ENCODE measurements around the gene HIVEP3.

Gene HIVEP3

DNA sequence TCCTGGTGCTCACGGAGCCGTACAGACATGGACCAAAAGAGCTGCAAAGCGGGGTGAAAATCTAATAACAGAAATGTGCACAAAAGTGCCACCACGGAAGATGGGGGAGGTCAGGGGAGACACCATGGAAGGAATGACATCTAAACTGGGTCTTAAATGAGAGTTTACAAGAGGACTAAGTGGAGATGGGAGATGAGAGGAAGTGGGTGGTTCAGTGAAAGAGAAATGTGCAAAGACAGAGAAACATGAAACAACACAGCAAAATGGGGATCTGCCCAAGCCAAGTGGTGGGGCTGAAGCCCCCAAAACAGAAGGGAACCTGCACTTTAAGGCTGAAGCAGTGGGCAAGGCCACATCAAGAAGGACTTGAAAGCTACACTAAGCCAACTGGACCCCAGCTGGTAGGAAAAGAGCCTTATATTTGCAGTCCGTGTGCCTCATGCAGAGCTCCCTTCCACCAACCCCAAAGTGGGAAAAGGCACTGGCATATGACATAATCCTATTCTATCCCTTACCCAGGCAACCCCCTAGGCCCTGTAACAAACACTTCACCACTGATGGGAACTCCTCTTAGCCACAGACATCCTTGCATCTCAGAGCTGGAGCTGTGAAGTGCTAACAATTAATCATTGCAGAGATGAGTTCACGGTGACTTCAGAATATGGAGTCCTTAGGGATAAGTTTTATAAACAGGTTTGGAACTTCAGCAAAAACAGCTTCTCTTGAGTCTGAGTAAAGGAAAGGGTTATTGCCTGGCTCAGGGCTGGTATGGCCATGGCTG lies 235.7 kb downstream of the HIVEP3 start:
- DNase-seq (ENCODE audit: low read depth) = no peak

DNA sequence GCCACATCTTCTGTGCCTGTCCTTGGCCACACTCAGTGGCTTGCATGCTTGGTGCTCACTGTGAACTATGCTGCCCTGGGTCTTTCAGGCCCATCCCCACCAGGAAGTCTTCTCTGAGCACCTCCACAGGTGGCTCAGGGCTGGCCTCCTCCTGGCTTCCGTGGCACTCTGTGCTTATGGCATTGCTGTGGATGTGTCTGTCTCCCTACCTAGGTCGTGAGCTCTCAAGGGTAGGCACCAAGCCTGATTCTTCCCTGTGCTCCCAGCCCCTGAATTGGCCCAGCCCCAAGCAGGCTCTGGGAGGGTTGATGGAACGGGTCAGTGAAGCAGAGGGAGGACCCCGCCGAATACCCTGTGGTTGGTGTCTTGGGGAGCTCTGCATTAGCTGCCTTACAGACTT lies 236.6 kb downstream of the HIVEP3 start:
- DNase-seq (ENCODE audit: low read depth) = no peak

DNA sequence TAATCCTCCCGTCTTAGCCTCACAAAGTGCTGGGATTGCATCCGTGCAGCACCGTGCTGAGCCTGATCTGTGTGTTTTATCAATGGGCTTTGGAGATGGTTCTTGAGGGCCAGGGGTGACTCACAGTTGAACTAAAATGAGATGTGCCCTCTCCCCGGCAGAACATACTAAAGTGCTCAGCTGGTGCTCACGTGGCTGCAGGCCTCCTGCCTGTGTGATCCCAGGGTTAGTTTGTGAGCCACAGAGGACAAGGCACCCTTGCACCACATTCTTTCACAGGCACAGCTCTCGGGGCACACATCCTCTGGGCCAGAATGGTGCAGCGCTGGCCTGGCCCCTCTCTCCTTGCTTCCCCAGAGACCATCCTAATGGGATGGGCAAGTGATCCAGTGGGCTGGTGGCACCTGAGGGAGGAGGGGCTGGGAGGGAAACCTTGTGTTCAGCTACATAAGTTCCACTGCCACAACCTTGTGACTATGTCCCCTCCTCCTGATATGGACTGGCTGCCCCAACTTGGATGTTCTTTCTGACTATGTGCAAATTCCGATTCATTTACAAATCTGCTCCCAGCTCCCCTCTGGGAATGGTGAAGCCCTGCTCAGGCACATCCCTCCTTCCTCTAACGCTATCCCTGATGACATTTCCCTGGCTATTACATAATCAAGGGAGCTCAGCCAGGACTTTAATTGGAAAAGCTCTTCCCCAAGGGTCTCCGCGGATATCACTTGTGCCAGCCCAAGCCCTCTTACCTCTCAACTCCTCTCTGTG lies 237.2 kb downstream of the HIVEP3 start:
- DNase-seq (ENCODE audit: low read depth) = no peak

DNA sequence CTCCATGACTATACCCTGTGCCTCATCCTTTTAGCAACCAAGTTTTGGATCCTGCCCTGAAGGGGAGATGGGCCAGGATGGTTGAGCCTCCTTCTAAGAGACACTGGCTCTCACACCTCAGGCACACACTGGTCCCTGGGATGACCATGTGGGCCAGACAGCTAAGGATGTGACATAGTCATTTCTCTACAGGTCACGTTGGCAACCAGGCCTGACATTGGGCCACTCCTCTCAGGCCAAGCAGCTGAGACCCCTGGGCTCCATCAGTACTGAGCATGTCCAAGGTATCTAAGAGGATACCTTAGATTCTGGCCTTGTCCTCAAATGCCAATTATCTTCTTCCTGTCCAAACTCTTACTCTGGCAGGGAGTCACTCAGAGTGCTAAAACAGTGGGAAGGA lies 238.7 kb downstream of the HIVEP3 start:
- DNase-seq (ENCODE audit: low read depth) = no peak

DNA sequence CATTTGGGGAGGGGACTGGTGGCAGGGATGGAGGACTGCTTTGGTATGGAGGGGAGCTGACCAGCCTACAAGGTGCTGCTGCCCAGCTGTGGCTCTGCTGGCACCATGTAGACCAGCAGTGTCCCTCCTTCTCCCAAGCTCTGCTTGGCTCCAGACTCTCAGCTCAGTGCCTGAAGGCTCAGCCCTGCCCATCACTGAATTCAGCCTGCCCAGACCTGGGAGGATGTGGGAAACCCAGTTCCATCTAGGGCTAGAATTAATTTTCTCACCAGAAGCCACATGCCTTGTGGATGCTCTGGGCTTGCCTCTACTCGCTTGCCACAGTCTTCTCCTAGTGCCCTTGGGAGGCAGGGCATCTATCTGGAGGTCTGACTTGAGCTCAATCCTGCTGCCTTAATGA lies 239.2 kb downstream of the HIVEP3 start:
- DNase-seq (ENCODE audit: low read depth) = no peak

DNA sequence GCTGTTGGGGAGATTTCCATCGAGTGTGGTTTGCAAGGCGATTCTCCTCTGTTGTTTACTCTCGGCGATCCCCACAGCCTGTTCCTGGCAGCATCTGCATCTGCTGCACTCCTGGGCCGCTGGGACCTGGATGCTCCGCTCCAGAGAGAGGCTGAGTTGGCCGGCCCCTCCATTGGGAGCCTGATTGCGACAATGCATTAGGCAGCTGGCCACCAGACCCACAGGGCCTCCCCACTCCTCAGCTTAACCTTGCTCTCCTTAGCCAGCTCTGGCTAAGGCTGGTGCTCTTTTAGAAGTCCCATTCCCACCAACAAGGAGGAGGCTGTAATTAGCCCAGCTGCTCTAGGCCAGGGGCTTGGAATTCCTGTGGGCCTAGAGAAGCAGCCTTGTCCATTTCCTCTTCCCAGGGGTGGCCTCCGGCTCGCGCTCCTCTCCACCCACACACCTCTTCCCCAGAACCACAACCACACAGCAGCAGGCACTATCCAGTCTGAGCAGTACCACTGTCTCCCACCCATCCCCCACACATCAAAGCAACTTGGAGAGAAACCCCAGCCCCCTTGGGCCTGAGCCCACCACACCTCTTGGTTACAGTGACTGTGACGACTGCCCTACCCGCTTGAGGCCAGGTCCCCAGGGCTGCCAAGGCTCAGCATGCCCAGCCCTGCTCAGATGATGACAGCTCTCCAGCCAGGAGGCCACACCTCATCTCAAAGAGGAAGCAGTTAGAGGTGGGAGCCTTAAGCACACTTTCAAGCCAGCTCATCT lies 240.4 kb downstream of the HIVEP3 start:
- DNase-seq (ENCODE audit: low read depth) = no peak

DNA sequence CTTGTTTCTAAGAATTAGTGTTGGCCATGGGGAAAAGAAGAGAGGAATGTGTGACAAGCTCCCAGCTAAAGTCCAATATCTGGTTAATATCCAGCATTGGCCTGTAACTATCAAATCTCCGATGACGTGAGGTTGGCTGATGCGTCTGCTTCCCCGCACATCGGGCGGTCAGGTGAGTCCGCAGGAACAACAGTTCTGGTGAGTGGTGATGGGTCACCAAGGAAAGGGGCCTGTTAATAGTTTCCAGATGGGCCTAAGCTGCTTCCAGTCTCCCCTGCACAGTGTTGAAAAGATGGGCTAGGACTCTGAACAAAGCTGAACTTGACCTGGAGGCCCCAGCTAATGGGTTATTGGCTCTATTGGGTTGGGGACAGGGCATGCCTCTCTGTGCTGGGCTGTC lies 241.1 kb downstream of the HIVEP3 start:
- DNase-seq (ENCODE audit: low read depth) = no peak

DNA sequence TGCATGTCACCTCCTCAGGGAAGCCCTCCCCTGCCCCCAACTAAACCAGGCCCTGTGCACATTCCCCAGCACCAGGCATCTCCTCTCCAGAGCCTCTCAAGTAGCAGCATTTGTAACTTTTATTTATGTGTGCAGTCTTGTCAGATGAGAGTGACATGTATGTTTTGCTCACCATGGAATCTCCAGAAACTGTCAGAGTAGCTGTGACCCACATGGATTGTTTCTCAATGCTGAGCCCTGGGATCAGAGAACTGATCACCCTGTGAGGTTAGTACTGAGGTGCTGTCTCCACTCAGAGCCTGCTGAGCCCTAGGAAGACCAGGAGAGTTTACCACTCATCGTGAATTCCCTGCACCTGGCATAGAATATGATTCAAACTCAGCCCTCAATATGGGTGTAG lies 243.3 kb downstream of the HIVEP3 start:
- DNase-seq (ENCODE audit: low read depth) = no peak

DNA sequence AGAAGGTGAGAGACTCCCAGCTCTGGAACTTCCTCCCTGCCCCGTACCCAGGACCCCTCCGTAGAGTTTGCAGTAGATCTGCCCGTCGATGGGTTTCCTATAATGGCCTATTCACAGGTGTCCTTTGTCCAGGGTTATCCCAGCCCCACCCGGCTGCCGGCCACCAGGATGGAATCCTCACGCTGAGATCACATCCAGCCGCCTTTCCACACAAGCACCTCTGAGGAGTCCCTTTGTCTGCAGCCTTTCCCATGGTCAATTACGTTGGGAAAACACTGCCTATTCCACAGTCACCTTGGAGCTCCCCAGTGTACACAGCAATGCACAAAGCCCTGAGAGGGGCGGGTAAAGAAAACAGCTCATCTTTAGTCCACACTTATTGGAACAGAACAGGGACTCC lies 244.2 kb downstream of the HIVEP3 start:
- DNase-seq (ENCODE audit: low read depth) = no peak

DNA sequence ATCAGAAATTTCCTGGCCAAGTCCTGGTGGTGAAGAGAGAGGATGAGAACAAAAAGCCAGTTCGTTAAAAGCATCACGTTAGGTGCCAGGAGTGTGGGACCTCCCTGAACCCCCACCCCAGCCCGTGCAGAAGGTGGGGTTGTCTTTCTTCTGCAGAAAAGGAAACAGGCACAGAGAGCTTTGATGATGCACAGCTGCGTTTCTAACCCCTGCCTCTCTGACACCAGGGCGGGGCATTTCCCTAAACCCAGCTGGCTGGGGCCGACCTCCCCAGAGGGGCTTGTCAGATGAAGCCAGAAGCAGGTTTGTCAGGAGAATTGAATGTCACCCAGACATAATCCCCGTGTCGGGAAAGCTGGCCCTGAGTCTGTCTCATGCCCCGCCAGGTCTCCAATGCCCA lies 244.9 kb downstream of the HIVEP3 start:
- DNase-seq (ENCODE audit: low read depth) = no peak

DNA sequence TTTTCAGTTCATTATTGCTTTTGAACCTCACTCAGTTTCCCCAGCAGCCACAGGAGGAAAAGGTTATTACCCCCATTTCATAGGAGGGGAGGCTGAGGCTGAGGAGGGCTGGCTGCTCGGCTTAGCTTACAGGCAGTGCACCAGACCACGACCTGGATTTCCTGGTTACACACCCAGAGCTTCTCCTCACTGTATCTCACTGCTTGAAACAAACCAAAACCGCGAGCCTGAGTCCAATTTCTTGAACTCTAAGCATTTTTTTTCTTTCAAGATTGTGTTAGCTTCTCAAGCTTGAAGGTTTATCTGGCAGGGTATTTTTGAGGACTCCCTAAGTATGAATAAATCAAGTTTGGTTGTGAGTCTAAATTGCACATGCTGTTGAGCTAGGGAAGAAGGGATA lies 245.3 kb downstream of the HIVEP3 start:
- DNase-seq (ENCODE audit: low read depth) = no peak

DNA sequence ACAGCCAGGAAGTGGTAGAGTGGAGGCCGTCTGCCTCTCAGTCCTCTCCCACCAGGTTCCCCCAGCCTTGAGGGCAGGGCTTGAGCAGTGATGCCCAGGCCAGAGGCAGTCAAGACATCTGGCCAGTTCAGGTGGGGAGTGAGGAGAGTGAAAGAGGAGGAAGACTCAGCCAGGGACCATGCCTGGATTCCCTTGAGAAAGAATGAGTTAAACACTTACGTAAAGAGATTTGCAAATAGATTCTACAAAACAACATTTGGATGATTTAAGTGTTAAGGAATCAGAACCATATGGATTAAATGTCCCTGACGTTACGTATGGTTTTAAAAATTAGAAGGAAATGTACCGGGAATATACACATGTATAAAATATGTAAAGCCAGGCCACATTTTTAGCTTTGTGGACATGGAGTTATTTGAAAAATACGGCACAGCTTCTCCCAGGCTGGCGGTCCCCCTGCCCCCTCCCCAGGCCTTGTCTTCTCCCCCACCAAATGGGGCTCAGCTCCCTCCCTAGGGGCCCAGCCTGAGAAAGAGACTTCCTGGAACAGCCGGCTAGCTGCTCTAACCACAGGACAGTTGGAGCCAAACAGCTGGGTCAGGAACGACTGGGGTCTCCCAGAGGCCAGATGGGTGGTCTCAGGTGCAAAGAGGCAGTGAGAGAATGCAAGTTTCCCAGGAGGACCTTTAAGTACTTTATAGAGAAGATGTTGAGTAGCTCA lies 245.9 kb downstream of the HIVEP3 start:
- DNase-seq (ENCODE audit: low read depth) = no peak

DNA sequence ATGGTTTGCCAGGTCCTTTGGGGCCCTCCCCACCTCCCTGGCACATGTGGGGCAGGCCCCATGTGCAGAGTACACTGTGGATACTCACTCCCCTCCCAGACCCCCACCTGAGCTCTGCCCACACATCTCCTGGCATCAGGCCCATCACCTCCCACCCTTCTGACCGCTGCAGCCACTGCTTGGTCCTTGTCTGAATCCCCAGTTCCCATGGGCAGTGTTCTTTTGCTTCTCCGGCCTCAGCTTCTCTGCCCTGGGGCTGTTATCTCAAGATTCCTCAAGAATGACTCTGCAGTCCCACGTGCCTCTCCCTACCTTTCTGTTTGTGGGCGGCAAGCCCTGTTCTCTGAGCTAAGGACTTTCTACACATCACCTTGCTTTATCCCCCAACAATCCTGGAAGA lies 246.5 kb downstream of the HIVEP3 start:
- no peak for DNase-seq (ENCODE audit: low read depth)

DNA sequence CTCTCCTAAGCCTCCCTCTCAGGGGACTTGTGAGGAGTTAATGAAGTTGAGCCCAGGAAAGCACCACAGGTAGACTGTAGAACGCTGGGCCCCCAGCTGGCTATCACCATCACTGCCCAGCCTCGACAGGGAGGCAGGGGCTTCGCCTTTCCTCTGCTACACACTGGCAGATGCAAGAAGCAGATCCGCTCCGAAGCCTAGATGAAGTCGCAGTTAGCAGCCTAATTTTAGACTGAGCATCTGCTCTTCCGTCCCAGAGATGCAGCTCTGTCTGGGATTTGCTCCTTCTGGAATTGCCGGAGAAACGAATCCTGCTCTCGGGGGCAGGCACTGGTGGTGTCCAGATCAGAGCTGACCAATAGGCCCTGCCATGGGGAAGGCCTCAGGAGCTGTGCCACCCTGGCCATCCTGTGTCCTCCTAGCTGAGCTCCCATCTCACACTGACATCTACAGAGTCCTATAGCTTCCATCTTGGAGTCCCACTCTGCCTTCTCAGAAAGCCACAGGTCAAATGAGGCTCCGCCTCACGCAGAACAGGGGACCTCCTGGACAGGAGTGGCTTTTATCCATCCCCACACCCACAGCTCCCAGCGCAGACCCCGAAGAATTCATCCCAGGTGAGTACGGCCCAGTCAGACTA lies 247.5 kb downstream of the HIVEP3 start:
- DNase-seq (ENCODE audit: low read depth) = no peak

DNA sequence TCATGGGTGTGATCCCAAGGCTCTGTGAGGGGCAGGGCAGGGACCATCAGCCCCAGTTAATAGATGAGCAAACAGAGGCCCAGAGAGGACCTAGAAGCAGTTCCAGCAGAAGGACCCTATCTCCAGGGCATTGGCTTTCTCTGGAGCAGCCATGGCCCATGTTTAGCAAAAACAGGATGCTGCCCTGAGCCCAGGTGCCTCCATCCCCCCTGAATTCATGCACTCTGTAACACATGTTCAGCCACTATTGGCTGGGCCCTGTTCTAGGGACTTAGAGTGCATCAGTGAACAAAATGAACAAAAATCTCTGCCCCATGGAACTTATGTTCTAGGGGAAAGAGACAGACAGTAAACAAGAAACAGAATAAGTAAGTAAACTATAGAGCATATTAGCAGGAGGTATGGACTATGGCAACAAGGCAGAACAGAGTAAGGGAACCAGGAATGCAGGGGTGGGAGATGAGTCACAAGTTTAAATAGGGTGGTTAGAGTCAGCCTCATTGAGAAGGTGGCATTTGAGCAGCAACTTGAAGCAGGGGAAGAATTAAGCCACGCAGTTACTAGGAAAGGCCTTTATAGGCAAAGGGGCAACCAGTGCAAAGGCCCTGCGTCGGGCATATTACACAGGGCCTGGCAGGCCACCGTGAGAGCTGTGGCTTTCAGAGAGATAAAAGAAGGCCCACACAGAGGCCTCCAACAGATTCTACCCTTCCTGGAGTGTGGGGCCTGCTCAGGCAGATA lies 248.3 kb downstream of the HIVEP3 start:
- DNase-seq (ENCODE audit: low read depth) = no peak

DNA sequence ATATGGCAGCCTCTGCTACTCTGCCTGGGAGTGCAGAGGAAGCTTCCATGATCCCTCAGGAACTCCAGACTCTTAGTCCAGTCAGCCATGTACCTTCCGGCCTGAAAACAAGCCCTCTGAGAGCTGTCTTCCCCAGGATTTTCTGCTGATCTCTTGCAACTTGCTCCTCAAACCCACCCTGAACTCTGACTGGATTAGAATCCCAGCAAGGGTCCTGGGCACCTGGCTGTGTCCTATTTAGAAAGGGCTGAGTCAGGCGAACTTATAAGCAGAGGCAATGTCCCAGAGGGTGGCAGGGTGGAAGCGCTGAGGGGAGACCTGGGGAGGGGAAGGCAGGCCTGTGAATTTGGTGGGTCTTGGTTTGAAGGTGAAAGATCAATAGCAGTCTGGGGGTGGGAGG lies 249.8 kb downstream of the HIVEP3 start:
- no peak for DNase-seq (ENCODE audit: low read depth)

DNA sequence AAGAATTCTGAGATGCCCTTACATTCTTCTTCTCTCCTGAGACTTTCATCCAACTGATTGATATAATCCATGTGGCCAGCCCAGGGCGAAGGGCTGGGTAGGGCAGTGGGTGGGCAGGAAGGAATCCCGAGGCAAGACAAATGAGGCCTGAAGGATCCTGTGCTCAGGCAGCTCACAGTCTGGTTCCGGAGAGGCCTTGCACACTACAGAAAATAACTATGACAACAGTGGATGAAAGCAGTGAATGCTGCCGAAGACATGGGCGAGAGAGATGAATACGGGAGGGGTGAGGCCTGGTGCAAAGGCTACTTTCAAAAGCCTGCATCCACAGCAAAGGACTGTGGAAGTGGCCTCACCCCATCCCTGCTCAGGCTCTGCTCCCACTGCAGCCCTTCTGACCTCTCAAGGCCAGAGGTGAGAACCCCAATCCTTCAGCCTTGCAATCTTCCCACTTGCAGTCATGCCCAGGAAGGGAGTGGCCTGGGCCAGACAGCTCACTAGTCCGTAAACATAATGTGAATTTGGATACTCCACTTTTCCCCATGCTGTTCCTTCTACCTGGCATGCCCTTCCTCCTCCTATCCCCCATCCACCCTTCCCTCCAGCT lies 250.6 kb downstream of the HIVEP3 start:
- no peak for DNase-seq (ENCODE audit: low read depth)

DNA sequence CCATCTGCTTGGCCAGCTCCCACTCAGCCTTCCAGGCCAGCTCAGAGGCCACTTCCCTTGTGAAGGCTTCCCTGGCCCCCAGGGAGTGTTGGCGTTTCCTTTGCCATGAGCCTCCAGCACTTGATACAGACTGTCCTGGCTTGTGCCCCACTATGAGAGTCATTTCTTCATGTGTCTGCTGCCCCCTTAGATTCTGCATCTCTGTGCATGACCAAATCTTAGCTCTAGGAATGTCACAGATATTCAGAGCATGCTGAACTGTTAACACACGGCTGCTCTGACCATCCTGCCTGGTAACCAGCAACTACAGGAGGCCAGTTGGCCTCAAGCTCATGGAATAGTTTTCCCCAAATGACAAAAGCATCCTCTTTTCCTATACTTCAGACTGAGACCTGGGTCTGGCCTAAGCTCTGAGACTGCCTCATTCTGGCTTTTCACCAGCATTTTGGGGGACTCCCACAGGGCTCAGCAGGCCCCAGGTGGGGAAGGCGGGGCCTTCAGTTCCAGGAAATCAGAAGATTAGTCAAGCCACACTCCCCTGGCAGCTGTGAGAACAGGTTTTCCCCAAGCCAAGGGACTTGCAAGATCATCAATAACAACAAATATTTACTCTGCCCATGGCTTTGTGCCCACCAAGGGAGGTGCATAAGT lies 251.6 kb downstream of the HIVEP3 start:
- peak; percentile 39 for DNase-seq (ENCODE audit: low read depth)

DNA sequence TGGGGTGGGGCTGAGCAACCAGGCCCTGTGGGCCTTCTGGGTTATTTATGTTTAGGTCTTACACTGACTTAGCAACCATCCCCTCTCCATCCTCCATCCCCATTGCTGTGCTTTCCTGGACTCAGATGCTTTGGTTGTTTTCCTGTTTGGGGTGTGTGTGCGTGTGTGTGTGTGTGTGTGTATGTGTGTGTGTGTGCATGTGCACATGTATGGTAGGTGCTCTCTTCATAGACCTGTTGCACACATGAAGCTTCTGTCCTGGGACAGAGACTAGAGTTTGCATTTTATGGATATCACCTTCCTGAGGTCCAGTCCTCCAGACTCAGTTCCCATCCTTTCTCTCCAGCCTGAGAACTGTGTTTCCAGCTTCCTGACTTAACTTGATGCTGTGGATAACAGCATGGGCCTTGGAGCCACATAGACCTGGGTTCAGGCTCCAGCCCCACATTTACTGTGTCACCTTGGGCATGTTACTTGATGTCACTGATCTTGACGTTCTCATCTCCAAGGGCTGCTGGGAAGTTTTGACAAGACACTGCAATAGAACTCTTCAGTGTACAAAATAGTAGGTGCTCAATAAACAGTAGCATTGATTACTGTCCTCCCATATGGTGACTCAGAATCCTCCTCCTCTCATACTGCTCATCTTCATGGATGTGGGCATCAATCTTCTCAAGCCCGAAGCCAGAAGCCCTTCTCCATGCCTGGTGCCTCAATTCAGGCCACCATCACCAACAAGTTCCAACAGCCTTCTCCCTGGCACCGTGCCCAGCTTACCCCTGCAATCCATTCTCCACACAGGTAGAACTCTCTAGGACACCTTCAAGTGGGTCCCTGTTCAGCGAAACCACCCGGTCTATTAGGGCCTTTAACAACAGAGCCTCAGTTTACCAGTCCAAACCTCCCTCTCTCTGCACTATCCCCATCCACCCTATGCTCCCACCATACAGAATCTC lies 252.5 kb downstream of the HIVEP3 start:
- DNase-seq (ENCODE audit: low read depth) = no peak

Measured in stimulated activated CD8-positive, alpha-beta memory T cell treated with anti-CD3 and anti-CD28 coated beads, Interleukin-7, amount 100 ng/mL, for 24 hours (primary cell).